ENCODE measurements around the gene BBX.

GRCh38 chr3:107681396-107681795 lies 158.6 kb downstream of the BBX start:
- TF ChIP-seq POLR2A (IDR thresholded peaks at IDR 0.05; ENCODE audit: low read depth, low read length) (no peak), TAF1 (IDR thresholded peaks at IDR 0.05; ENCODE audit: borderline replicate concordance, low read depth, low read length) (no peak)

Measured in GM12892 (cell line).